RWPE2 (cell line): ENCODE data around the gene XAB2.

Experiments
- ATAC-seq: fragments of 200-7000 bp; cut with Tn5 transposase; 3 replicates; pipeline ENCODE4 v1.9.1; 2021; ENCODE audit warnings: low read depth
- DNase-seq: peaks from one replicate; pipeline ENCODE4 v3.0.0-alpha.2; 2020; ENCODE audit warnings: low spot score
- H3K27ac ChIP-seq: fragments of 450-650 bp; 2 replicates; pipeline ENCODE4 v1.5.1; 2017; ENCODE audit warnings: mild to moderate bottlenecking; ENCODE audit not compliant: poor library complexity, severe bottlenecking
- H3K27me3 ChIP-seq: fragments of 250-450 bp; sonication (Bioruptor Pico); 2 replicates; pipeline ENCODE4 v1.5.1; 2021; ENCODE audit warnings: mild to moderate bottlenecking, moderate library complexity; ENCODE audit not compliant: insufficient read depth, poor library complexity, severe bottlenecking
- H3K36me3 ChIP-seq: fragments of 250-450 bp; sonication (Bioruptor Pico); 2 replicates; pipeline ENCODE4 v1.5.1; 2020; ENCODE audit warnings: low read depth, mild to moderate bottlenecking, moderate library complexity
- H3K4me1 ChIP-seq: fragments of 250-450 bp; sonication (Bioruptor Pico); 2 replicates; pipeline ENCODE4 v1.5.1; 2021; ENCODE audit warnings: mild to moderate bottlenecking, moderate library complexity; ENCODE audit not compliant: insufficient read depth, poor library complexity, severe bottlenecking
- H3K4me3 ChIP-seq: fragments of 250-450 bp; sonication (Bioruptor Pico); 2 replicates; pipeline ENCODE4 v1.5.1; 2021; ENCODE audit warnings: mild to moderate bottlenecking, moderate library complexity; ENCODE audit not compliant: severe bottlenecking
- H3K9me3 ChIP-seq: fragments of 250-450 bp; sonication (Bioruptor Pico); 2 replicates; pipeline ENCODE4 v1.5.1; 2021; ENCODE audit warnings: mild to moderate bottlenecking, moderate library complexity; ENCODE audit not compliant: severe bottlenecking
- CTCF ChIP-seq: fragments of 450-650 bp; IDR thresholded peaks from one replicate; pipeline ENCODE4 v1.5.1; 2017; ENCODE audit warnings: mild to moderate bottlenecking, moderate library complexity; ENCODE audit not compliant: poor library complexity, severe bottlenecking

Gene XAB2

GRCh38 chr19:7596211-7596937, 33.0 kb downstream of the XAB2 start:
- TF ChIP-seq CTCF, result no peak
- no peaks in the 10 kb centered on the region for H3K9me3 ChIP-seq
- no peaks in the 10 kb centered on the region for H3K4me1 ChIP-seq
- H3K27me3 ChIP-seq, result no peaks in the 10 kb centered on the region
- peak overlapping the region; percentile 62 for H3K4me3 ChIP-seq
- ATAC-seq (no peak), DNase-seq (no peak)
- no peak overlapping the region for H3K27ac ChIP-seq
- no peaks in the 10 kb centered on the region for H3K36me3 ChIP-seq

- Histone ChIP-seq H3K9me3 (no peaks in the 10 kb centered on the region), H3K4me1 (no peaks in the 10 kb centered on the region), H3K27me3 (no peaks in the 10 kb centered on the region), H3K27ac (no peak within 1 kb of the TSS), H3K4me3 (peak within 1 kb of the TSS; percentile 62), H3K36me3 (no peaks in the 10 kb centered on the region)
- no peak for TF ChIP-seq CTCF
- ATAC-seq (peak; percentile 88), DNase-seq (peak; percentile 48)
Measured at GRCh38 chr19:7595466-7596133, 33.7 kb downstream of the XAB2 start, which contains the start of gene CAMSAP3. Gene CAMSAP3, plus strand, starts transcription at chr19:7595863. Its CDS starts 140 bp downstream, at chr19:7596003.

GRCh38 chr19:7590256-7590655, 39.1 kb downstream of the XAB2 start:
- DNase-seq, result no peak
- Histone ChIP-seq H3K27me3 (no peaks in the 10 kb centered on the region), H3K4me1 (no peaks in the 10 kb centered on the region), H3K4me3 (no peak overlapping the region), H3K36me3 (no peaks in the 10 kb centered on the region), H3K27ac (no peak overlapping the region), H3K9me3 (no peaks in the 10 kb centered on the region)
- no peak for ATAC-seq
- TF ChIP-seq CTCF, result no peak

DNA sequence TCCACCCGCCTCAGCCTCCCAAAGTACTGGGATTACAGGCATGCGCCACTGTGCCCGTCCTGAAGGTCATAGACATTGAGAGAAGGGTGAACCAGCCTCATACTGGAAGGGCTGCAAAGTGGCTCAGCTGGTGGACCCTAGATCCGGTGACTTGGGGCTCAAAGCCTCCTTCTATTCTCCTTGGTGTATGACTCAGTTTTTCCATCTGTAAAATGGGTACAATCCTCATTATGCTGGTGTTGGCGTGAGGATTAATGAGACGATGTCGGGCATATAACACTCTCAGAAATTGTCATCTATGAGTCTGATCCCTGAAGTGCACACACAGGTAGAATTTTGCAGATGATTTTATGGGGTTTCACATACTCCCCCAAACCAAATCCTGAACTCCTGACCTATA, 39.5 kb downstream of the XAB2 start:
- Histone ChIP-seq H3K4me3 (no peak overlapping the region), H3K9me3 (no peaks in the 10 kb centered on the region), H3K27ac (no peak overlapping the region), H3K4me1 (no peaks in the 10 kb centered on the region), H3K27me3 (no peaks in the 10 kb centered on the region), H3K36me3 (no peaks in the 10 kb centered on the region)
- no peak for DNase-seq
- no peak for TF ChIP-seq CTCF
- ATAC-seq, result no peak

DNA sequence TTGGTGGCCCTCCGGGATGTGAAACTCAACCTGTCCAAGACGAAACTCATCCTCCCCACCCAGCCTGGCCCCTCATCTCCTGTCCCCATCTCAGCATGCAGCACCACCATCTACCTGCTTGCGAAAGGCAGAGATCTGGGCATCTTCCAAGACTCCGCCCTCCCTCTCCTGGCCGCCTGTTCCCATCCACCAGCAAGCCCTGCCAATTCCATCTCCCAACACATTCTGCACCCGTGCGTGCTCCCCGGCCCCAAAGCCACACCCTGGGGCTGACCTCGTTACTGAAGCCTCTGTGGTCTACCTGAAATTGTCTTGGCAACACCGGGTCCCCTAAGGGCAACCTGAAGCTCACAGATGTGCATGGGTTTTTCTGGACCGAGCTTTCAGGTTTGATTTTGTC, 46.9 kb downstream of the XAB2 start:
- no peak for DNase-seq
- no peak for TF ChIP-seq CTCF
- Histone ChIP-seq H3K9me3 (no peaks in the 10 kb centered on the region), H3K4me3 (no peak overlapping the region), H3K27ac (no peak overlapping the region), H3K4me1 (no peaks in the 10 kb centered on the region), H3K36me3 (no peaks in the 10 kb centered on the region), H3K27me3 (no peaks in the 10 kb centered on the region)
- no peak for ATAC-seq
